AG09319 (cell line): ENCODE results near the gene UBR2.
A peak's percentile ranks its signal among the peaks of the same experiment; 100 is the strongest.
"Not testable (repeated sequence)": the region's sequence is repeated elsewhere in the genome, so short reads cannot be mapped to it uniquely, and the experiment has no call there.

ENCODE experiments used
- DNase-seq: peaks from one replicate; pipeline ENCODE4 v3.0.0-alpha.2; 2010; ENCODE audit warnings: low read depth; ENCODE audit errors: extremely low read depth
- CTCF ChIP-seq: IDR thresholded peaks from 2 replicates; pipeline ENCODE4 v1.5.1; 2011; ENCODE audit warnings: low read depth, mild to moderate bottlenecking, inconsistent platforms, low read length, moderate library complexity

Gene UBR2

GRCh38 chr6:42569102-42570028, 5.5 kb downstream of the UBR2 start:
- TF ChIP-seq CTCF = no peak; the same call in 1 of the 2 replicates
- DNase-seq = peak; percentile 89

- no peak for TF ChIP-seq CTCF
- DNase-seq = no peak
These were observed 7.9 kb downstream of the UBR2 start for GRCh38 chr6:42571611-42572342.

- DNase-seq = no peak
- TF ChIP-seq CTCF = no peak
These were observed 8.7 kb downstream of the UBR2 start for GRCh38 chr6:42572523-42572922.

GRCh38 chr6:42576538-42576937, 12.7 kb downstream of the UBR2 start:
- not testable (repeated sequence) for DNase-seq

- no peak for DNase-seq
- no peak for TF ChIP-seq CTCF
These were observed 34.5 kb downstream of the UBR2 start for GRCh38 chr6:42598300-42598699.

GRCh38 chr6:42599558-42599957, 35.7 kb downstream of the UBR2 start:
- TF ChIP-seq CTCF = no peak
- DNase-seq = no peak

GRCh38 chr6:42604150-42604549, 40.3 kb downstream of the UBR2 start:
- TF ChIP-seq CTCF = no peak
- no peak for DNase-seq

- DNase-seq = not testable (repeated sequence)
These were observed 40.9 kb downstream of the UBR2 start for GRCh38 chr6:42604699-42605098.
